ENCODE measurements around the gene RENBP. TPM values are rescaled to one million over a fixed set of nuclear protein-coding genes. Genes with fewer than 3 reads are reported as not detected.

The RENBP gene
- total and polyA plus RNA-seq, 2 of the 13 experiments (the other 11 are each of a cell fraction or from before 2014, with no cell fraction given), result 1.4 to 2.6 TPM

GRCh38 chrX:153927922-153928760, 16.3 kb downstream of the RENBP start (continued):
- TF ChIP-seq, protein P1, sequence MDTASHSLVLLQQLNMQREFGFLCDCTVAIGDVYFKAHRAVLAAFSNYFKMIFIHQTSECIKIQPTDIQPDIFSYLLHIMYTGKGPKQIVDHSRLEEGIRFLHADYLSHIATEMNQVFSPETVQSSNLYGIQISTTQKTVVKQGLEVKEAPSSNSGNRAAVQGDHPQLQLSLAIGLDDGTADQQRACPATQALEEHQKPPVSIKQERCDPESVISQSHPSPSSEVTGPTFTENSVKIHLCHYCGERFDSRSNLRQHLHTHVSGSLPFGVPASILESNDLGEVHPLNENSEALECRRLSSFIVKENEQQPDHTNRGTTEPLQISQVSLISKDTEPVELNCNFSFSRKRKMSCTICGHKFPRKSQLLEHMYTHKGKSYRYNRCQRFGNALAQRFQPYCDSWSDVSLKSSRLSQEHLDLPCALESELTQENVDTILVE (CRISPR knock-in tag; IDR thresholded peaks at IDR 0.05), result 0 out of 2 replicates have a peak, but pooled peaks have one; percentile 26
- TF ChIP-seq ZNF747 (CRISPR knock-in tag; IDR thresholded peaks at IDR 0.05; ENCODE audit: borderline replicate concordance), result no peak
- no peak for TF ChIP-seq NR0B2 (CRISPR knock-in tag; IDR thresholded peaks at IDR 0.05)
- TF ChIP-seq ZNF44 (CRISPR knock-in tag; IDR thresholded peaks at IDR 0.05), result no peak
- no peak for TF ChIP-seq ZSCAN31 (CRISPR knock-in tag; IDR thresholded peaks at IDR 0.05; ENCODE audit: low read depth)
- peak; percentile 53; the same call in 1 of the 2 replicates for TF ChIP-seq HIVEP1 (CRISPR knock-in tag; IDR thresholded peaks at IDR 0.05)
- no peak for TF ChIP-seq REPIN1 (CRISPR knock-in tag; IDR thresholded peaks at IDR 0.05; ENCODE audit: borderline replicate concordance, low read depth)
- TF ChIP-seq POGK (CRISPR knock-in tag; conservative IDR thresholded peaks at IDR 0.05), result peak; percentile 61; the same call in 1 of the 2 replicates
- TF ChIP-seq, protein P2, sequence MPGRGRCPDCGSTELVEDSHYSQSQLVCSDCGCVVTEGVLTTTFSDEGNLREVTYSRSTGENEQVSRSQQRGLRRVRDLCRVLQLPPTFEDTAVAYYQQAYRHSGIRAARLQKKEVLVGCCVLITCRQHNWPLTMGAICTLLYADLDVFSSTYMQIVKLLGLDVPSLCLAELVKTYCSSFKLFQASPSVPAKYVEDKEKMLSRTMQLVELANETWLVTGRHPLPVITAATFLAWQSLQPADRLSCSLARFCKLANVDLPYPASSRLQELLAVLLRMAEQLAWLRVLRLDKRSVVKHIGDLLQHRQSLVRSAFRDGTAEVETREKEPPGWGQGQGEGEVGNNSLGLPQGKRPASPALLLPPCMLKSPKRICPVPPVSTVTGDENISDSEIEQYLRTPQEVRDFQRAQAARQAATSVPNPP (CRISPR knock-in tag; IDR thresholded peaks at IDR 0.05), result no peak
- TF ChIP-seq, protein P3, sequence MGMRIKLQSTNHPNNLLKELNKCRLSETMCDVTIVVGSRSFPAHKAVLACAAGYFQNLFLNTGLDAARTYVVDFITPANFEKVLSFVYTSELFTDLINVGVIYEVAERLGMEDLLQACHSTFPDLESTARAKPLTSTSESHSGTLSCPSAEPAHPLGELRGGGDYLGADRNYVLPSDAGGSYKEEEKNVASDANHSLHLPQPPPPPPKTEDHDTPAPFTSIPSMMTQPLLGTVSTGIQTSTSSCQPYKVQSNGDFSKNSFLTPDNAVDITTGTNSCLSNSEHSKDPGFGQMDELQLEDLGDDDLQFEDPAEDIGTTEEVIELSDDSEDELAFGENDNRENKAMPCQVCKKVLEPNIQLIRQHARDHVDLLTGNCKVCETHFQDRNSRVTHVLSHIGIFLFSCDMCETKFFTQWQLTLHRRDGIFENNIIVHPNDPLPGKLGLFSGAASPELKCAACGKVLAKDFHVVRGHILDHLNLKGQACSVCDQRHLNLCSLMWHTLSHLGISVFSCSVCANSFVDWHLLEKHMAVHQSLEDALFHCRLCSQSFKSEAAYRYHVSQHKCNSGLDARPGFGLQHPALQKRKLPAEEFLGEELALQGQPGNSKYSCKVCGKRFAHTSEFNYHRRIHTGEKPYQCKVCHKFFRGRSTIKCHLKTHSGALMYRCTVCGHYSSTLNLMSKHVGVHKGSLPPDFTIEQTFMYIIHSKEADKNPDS (CRISPR knock-in tag; IDR thresholded peaks at IDR 0.05), result no peak
- no peak for TF ChIP-seq ZNF644 (CRISPR knock-in tag; IDR thresholded peaks at IDR 0.05; ENCODE audit: low read depth)
- TF ChIP-seq NFE2L1 (CRISPR knock-in tag; IDR thresholded peaks at IDR 0.05; ENCODE audit: borderline replicate concordance), result no peak
- no peak for TF ChIP-seq SIX4 (CRISPR knock-in tag; IDR thresholded peaks at IDR 0.05)
- no peak for TF ChIP-seq ZNF225 (CRISPR knock-in tag; IDR thresholded peaks at IDR 0.05)
- TF ChIP-seq STAG1 (CRISPR knock-in tag; IDR thresholded peaks at IDR 0.05), result no peak
- TF ChIP-seq NFKBIZ (CRISPR knock-in tag; IDR thresholded peaks at IDR 0.05), result no peak
- no peak for TF ChIP-seq ZBTB42 (CRISPR knock-in tag; IDR thresholded peaks at IDR 0.05)
- TF ChIP-seq NONO (IDR thresholded peaks at IDR 0.05), result no peak
- no peak; the same call in 1 of the 2 replicates for TF ChIP-seq NONO (CRISPR knock-in tag; conservative IDR thresholded peaks at IDR 0.05)
- no peak for TF ChIP-seq ZNF460 (CRISPR knock-in tag; IDR thresholded peaks at IDR 0.05; ENCODE audit: borderline replicate concordance)
- TF ChIP-seq EEA1 (CRISPR knock-in tag; IDR thresholded peaks at IDR 0.05; ENCODE audit: borderline replicate concordance), result no peak

All from HepG2 (cell line).